Activated CD4-positive, alpha-beta T cell treated with anti-CD3 and anti-CD28 coated beads, Interleukin-2, amount 50 U/mL, for 4 hours (primary cell): ENCODE measurements around the gene C1orf87.

Experiments
- DNase-seq, 2 experiments: peaks; one replicate each; pipeline ENCODE4 v3.0.0-alpha.2; 2020

Gene C1orf87

DNA sequence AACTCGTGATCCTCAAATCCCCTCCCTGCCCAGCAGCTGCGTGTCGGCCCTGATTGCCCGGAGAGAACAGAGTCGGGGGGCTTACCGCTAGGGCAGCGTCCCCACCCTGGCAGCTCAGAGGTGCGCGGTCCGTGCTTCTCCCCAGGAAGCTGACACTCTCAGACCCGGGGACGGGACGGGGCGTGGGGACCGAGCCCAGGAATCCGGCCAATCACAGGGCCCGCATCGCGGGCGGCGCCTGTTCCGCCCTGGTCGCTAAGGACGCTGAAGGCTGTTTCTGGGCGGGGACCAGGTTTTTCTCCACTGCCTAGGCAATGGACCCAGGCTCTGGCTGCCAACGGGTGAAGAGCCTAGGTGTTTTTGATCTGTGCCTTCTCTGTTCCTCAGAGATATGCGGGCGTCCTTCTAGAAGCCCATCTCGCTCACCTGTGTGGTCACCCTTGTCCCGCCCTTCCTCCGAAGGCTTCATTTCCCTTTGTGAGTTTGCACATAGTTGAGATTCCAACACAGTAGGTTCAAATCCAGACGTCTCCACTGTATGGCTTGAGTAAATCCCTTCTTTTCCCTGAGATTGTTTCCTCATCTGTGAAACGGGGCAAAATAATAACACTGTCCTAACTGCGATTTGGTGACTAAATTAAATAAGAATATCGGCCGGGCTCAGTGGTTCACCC lies at the start of gene C1orf87:
Gene C1orf87 (minus strand): TSS at position 166 of the 674 bp plus-strand sequence. CDS start 1,127 bp downstream, outside the sequence.
- DNase-seq = no peak

DNA sequence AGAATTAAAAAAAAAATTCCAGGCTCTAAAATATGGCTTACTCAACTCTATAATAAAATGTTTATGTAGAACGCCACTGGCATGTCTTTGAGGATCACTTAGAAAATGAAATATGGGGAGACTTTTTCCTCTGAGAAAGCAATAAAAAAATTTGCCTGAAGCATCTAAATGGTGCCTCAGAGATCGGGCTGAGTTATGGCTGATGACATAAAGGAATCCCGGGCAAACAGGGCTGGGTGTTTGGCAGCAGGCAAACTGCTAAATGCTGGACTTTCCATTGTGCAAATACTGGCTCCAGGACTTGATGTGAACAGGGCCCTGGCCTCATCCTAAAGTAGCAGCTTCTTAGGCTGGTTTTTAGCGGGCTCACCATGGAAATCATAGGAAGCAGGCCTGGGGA lies 44.5 kb upstream of the C1orf87 start:
- no peak for DNase-seq

GRCh38 chr1:60114745-60115318 lies 41.3 kb upstream of the C1orf87 start:
- no peak for DNase-seq

GRCh38 chr1:60113596-60113995 lies 40.0 kb upstream of the C1orf87 start:
- DNase-seq = no peak

GRCh38 chr1:60113028-60113427 lies 39.5 kb upstream of the C1orf87 start:
- DNase-seq = no peak

DNA sequence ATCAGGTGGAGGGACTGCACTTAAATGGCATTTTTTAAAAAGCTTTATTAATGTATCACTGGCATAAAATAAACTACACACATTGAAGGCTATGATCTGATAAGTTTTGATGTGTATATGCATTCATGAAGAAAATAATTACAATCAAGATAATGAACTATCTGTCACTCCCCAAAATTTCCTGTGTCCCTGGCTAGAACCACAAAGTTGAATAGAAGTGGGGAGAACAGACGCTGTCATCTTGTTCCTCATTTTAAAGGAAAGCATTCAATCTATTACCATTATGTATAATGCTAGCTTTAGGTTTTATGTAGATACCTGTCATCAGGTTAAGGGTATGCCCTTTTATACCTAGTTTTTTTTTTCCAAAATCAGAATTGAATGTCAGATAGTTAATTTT lies 38.1 kb upstream of the C1orf87 start:
- no peak for DNase-seq

- no peak for DNase-seq
Observed at GRCh38 chr1:60111118-60111517, 37.5 kb upstream of the C1orf87 start.

DNA sequence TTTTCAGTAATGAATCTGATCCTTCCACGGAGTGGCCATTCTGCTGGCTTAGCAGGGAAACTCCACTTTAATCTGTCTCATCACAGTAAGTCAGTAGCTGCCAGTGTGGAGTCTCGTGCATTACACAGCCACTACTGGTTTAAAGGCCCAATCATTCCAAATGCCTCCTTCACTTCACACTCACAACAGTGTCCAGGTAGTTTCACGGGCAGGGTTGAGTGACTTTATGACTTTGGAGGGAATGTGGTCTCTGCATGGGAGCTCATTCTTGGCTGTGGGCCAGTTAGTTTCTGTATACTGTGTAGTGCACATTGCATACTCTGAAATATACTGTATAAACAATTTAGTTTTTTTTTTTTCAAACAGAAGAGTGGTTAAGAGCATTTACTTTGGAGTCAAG lies 34.6 kb upstream of the C1orf87 start:
- no peak for DNase-seq

- no peak for DNase-seq
Observed at GRCh38 chr1:60103186-60103585, 29.6 kb upstream of the C1orf87 start.

- no peak for DNase-seq
Observed at GRCh38 chr1:60102267-60103061, 28.9 kb upstream of the C1orf87 start.

GRCh38 chr1:60101516-60101915 lies 27.9 kb upstream of the C1orf87 start:
- no peak for DNase-seq

DNA sequence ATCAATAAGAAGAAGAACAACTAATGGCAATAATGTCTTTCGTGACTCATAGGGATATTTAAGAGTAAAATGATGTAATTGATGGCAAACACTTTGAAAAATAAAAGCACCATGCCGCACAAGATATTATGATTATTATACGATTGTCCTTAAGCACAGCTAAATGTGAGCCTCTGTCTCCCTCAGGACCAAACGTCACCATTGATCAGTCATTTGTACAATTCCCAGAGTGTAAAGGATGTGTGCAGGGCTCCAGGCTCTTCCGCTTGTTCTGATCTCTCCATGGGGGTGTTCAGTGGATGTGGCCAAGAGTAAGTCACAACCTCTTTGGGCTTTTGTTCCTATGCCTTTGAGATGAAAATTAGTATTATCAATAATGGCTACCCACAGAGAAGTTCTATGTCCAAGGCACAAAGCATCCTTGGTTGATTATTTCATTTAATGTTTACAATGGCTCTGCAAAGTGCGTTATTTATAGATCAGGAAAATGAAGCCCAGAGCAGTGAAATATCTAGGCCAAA lies 17.7 kb upstream of the C1orf87 start:
- DNase-seq = no peak

GRCh38 chr1:60090655-60091054 lies 17.1 kb upstream of the C1orf87 start:
- no peak for DNase-seq

- DNase-seq = no peak
Observed at GRCh38 chr1:60088620-60089155, 15.1 kb upstream of the C1orf87 start.

DNA sequence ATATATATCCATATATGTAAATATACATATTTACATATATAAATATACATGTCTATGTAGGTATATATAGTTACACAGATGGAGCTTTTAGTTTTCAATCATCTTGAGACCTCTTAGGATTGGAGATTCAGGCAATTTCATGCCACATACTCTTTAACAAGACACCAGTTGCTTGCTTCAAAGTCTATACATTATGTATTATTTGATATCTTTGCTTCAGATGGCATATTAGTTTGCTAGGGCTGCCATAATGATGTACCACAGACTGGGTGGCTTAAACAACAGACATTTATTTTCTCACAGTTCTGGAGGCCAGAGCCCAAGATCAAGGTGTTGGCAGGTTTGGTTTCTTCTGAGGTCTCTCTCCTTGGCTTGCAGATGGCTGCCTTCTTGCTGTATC lies 14.1 kb upstream of the C1orf87 start:
- no peak for DNase-seq

GRCh38 chr1:60078182-60078581 lies 4.6 kb upstream of the C1orf87 start:
- no peak for DNase-seq

DNA sequence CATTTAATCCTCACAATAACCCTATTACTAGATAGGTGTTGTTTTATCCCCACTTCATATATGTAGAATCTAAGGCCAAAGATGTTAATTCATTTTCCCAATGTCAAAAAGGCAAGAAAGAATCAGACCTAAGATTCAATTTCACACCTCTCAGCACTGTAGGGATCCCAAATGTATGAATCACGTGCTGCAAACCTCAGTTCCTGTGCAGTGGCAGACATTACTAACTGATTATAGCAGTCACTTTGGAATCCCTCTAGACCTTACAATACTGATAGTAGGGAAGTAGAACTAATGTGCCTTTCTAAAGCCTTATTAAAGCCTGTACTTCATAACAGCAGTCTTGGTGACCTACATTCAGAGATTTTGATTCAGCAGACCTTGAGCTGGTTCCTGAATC lies 2.3 kb downstream of the C1orf87 start:
- no peak for DNase-seq

DNA sequence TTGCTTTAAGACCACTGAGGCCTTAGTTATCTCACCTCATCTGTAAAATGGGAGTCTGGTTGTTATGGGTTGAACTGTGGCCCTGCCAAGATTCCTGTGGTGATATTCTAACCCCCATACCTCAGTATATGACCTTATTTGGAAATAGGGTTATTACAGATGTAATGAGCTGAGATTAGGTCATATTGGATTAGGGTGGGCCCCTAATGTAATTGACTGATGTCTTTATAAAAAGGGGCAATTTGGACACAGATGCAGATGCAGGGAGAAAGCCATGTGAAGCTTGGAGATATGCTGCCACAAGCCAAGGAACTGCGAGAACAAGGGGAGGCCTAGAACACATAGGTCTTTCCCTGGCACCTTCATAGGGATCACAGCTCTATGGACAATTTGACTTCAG lies 3.9 kb downstream of the C1orf87 start:
- no peak for DNase-seq

DNA sequence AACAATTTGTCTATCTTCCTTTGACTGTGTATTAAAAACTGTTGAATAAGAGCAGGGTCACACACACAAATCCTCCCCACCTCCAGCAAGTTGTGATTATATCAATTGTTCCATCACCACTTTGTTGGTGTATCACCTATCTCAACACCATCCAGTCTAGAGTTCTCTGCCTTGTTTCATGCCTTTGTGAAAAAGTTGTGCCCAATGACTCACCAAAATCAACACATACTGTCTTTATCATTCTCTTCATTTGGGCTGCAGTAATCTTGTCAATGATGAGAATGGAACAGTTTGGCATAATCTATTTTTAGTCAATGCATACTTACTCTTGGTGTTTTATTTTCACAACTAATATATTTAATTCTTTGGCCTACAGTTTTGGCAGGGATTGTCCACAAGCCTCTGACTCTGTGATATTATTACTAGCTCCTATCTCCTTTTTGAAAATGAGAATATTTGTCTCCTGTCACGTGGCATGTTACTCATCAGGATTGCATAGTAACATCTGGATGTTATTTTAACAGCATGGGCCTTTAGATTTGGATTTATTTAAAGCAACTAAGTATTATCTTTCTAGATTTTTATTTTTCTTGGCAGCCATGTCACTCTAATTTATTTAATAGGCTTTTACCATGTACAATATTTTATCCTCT lies 5.1 kb downstream of the C1orf87 start:
- no peak for DNase-seq

GRCh38 chr1:60066001-60066400 lies 7.6 kb downstream of the C1orf87 start:
- no peak for DNase-seq

GRCh38 chr1:60065199-60065598 lies 8.4 kb downstream of the C1orf87 start:
- no peak for DNase-seq

GRCh38 chr1:60063561-60063960 lies 10.0 kb downstream of the C1orf87 start:
- no peak for DNase-seq

GRCh38 chr1:60059468-60059867 lies 14.1 kb downstream of the C1orf87 start:
- DNase-seq = no peak
